ENCODE data around the gene REXO4.

GRCh38 chr9:133440874-133441273, 23.1 kb upstream of the REXO4 start:
- no peak for TF ChIP-seq CTCF (tag by site-specific recombination; IDR thresholded peaks at IDR 0.05)
- no peak for TF ChIP-seq ZNF324 (tag by site-specific recombination; IDR thresholded peaks at IDR 0.05)
- TF ChIP-seq ZNF398 (tag by site-specific recombination; IDR thresholded peaks at IDR 0.05): no peak

Measured in HEK293 (cell line).